HG03378 (cell line): Measurements from ENCODE around the gene NCOA1.
"Not testable (repeated sequence)": the region's sequence is repeated elsewhere in the genome, so short reads cannot be mapped to it uniquely, and the experiment has no call there.

Experiments
- ATAC-seq: cut with Tn5 transposase; IDR thresholded peaks from one replicate; pipeline ENCODE4 v1.9.1; 2021; ENCODE audit warnings: mild to moderate bottlenecking, moderate library complexity; ENCODE audit not compliant: unreplicated experiment

The NCOA1 gene

GRCh38 chr2:24676493-24676892 lies 185.4 kb downstream of the NCOA1 start:
- ATAC-seq = no peak

DNA sequence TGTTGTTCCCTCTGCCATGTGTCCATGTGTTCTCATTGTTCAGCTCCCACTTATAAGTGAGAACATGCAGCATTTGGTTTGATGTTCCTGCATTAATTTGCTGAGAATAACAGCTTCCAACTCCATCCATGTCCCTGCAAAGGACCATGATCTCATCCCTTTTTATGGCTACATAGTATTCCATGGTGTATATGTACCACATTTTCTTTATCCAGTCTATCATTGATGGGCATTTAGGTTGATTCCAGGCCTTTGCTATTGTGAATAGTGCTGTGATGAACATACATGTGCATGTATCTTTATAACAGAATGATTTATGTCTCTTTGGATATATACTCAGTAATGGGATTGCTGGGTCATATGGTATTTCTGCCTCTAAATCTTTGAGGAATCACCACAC lies 187.0 kb downstream of the NCOA1 start:
- ATAC-seq = not testable (repeated sequence)

GRCh38 chr2:24680196-24680595 lies 189.1 kb downstream of the NCOA1 start:
- no peak for ATAC-seq

DNA sequence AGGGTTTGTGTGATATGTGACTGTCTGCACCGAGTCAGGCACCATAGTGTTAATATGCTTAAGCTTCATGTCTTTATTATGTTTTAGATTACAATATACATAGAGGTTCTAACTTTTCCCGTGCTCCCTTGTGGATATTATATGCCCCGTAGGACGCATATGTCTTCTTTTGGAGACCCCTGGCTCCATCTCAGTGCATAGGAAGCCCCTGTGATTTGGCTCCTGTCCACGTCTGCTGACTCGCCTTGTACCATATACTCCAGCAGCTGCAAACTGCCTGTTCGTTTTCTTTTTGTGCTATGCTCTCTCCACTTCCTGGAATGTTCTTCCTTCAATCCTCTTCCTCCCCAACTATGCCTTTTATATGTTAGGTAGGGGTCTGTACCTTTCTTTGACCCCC lies 191.2 kb downstream of the NCOA1 start:
- ATAC-seq = no peak

DNA sequence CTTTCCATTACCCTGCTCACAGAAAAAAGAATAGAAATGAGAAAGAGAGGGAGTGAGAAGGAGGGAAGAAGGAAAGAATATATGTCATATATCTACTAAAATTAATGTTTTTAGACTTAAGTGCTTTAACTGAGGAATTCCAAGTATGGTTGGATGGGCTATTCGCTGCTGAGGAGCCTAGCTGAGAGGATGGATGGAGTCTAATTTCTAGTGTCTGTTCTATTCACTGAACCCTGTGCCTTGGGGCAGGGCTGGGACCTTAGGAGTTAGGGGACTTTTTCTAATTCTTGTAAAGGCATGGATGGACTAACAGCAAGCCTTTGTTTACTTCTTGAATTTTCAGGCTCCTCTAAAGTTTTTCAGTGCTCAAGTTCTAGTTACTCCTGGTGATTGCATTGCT lies 192.4 kb downstream of the NCOA1 start:
- ATAC-seq = no peak

DNA sequence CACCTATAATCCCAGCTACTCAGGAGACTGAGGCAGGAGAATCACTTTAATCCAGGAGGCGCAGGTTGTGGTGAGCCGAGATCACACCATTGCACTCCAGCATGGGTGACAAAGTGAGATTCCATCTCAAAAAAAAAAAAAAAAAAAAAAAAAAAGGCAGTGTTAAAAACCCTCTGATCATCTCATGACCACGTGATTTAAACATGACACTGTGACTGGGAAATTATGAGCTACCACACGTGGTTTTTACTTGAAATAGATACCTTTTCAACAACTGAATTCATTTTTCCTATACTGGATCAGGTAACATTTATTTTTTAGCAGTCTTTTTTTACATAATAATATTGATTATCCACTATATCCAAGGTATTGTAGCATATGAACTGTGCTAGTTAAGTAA lies 199.5 kb downstream of the NCOA1 start:
- ATAC-seq = no peak

- ATAC-seq = no peak
Observed at GRCh38 chr2:24691806-24692205, 200.8 kb downstream of the NCOA1 start.

DNA sequence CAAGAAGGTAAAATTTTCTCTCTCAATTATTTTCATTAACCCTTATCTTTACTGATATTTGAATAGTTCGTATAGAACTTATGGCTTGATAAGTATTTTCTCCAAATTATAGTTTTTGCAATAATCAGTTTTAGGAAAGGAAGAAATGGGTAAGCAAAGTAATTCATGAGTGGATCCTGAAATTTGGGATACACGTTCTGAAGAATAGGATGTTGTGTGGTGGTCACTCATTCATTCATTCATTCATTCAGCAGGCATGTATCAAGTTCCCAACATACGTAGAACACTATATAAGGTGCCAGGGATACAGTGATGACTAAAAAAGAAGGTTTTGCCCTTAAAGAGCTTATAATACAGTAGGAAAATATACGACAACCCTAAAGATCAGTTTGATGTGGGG lies 206.7 kb downstream of the NCOA1 start:
- no peak for ATAC-seq

DNA sequence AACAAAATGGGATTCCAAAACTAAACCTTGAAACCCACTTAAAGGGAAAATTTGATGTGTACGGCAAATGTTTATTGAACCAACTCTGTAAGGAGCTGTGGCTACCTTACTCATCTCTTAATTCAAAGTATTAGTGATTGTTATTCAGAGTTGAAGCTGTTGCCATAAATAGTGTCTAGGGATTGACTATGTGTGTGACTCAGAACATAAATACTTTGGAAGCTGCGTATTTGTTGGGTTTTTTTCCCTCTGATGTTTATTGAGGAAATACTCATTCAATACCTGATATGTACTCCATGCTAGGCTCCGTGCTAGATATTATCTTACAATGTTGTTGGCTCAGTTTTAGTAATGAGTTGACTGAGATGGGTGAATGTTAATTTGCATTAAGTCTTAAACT lies 211.7 kb downstream of the NCOA1 start:
- no peak for ATAC-seq

GRCh38 chr2:24704692-24705091 lies 213.6 kb downstream of the NCOA1 start:
- no peak for ATAC-seq

DNA sequence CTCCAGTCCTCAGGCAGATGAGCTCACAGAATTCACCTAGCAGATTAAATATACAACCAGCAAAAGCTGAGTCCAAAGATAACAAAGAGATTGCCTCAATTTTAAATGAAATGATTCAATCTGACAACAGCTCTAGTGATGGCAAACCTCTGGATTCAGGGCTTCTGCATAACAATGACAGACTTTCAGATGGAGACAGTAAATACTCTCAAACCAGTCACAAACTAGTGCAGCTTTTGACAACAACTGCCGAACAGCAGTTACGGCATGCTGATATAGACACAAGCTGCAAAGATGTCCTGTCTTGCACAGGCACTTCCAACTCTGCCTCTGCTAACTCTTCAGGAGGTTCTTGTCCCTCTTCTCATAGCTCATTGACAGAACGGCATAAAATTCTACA lies 216.1 kb downstream of the NCOA1 start:
- no peak for ATAC-seq

DNA sequence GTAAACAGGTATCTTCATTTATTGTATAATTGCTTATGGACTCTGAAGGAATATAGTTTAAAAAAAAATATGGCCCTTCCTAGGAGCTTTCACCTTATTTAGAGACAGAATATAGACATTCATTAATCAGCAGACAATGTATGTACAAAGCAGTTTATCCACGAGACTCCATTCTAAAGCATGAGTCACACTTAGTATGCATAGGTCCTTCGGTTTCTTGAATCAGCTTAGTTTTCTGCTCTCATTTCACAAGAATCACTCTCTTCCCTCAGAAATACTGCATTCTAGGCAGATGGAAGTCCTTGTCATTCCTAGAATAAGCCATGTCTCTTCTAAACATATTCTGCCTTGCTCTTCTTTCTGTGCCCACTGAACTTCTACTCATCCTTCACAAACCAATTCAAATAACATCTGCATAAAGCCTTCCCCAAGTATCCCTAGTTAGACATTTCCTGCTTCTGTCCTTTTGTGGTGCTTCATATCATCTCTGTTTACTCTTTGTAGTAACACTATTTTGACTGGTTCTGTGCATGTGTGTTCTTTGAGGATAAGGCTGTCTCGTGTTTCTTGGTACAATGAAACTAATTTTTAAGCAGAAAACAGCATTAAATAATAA lies 217.6 kb downstream of the NCOA1 start:
- no peak for ATAC-seq

GRCh38 chr2:24710806-24711205 lies 219.8 kb downstream of the NCOA1 start:
- ATAC-seq = no peak

DNA sequence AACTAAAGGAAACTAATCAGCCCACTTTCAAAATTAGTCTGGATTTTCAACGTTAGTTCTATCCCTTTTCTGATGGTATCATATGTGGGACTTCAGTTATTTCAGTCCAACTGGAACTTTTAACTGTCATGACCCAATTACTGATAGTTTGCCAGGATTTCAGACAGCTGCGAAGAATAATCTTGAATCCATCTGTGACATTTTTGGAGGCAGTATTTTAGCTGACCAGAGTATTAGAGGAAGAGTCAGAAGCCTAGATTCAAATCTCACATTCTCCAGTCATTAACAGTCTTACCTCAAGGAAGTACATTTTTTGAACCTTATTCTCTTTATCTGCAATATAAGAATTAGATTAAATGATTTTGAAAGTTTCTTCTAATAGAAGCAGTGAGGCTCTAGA lies 220.8 kb downstream of the NCOA1 start:
- ATAC-seq = no peak

- ATAC-seq = no peak
Observed at GRCh38 chr2:24712296-24712695, 221.2 kb downstream of the NCOA1 start.

- no peak for ATAC-seq
Observed at GRCh38 chr2:24717263-24717951, 226.4 kb downstream of the NCOA1 start.

DNA sequence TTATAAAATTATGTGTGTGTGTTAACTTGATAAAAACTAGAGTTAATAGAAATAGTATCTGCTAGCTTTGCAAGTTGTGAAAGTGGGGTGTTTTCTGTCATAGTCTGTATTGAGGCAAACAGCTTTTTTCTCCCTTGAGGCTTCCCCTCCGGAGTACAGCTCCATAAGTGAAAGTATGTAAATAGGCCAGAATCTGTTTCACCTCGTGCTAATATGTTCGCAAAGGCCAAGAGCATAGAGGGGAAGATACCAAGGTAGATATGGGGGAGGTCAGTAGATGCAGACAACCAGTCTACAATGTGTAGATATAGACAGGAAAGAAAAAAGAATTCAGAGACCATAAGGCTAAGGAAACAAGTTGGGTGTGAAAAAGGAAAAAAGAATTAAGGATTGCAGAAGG lies 229.3 kb downstream of the NCOA1 start:
- peak; percentile 80 for ATAC-seq

- no peak for ATAC-seq
Observed at GRCh38 chr2:24721470-24721869, 230.4 kb downstream of the NCOA1 start.

DNA sequence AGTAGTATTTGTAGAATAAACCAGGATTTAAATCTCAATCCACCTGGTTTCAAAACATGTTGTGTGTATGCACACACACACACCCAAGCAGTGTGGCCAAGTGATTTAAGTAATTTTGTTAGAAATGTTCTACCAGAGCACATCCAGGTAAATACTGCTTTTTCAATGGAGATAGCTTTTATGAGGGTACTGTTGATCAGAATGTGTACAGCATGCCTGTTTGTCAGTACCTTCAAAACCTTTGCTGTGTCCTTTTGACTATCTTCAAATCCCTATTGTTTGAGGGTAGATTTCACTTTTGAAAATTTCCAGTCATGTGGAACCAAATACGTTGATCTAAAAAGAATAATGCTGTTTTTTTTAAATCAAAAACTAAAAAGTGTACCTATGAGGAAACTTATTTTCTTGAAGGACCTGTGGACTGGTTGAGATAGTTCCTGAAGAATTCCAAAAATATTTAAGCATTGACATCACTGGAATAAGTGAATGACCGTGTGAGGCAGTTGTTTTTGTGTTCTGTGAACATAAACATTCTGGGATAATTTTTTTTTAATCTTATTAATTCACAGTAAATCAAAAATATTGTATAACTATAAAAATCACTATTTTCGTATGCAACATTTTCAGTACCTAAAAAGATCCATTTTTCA lies 231.2 kb downstream of the NCOA1 start:
- no peak for ATAC-seq

DNA sequence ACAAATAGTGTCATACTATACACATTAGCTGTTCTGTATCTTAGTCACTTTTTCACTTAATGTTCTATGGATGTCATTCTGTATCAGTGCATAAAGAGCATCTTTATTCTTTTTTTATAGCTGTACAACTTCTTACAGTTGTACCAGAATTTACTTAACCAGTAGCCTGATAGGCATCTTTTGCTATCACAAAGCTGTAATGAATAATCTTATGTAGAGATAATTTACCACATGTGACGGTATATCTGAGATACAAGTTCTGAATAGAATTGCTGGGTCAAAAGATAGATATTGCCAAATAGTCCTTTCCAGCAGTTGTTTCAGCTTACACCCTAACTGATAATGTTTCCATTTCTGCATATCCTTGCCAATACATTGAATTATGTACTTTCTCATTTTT lies 232.1 kb downstream of the NCOA1 start:
- no peak for ATAC-seq

GRCh38 chr2:24723665-24724064 lies 232.6 kb downstream of the NCOA1 start:
- ATAC-seq = no peak

GRCh38 chr2:24724111-24724775 lies 233.2 kb downstream of the NCOA1 start:
- no peak for ATAC-seq
